Measurements from ENCODE around the gene OIT3. TPM values are rescaled to one million over a fixed set of nuclear protein-coding genes. Genes with fewer than 3 reads are reported as not detected.
A peak's percentile ranks its signal among the peaks of the same experiment; 100 is the strongest.

OIT3 gene
- total RNA-seq, 1 donor from 2014 or later, result 5.5 TPM

GRCh38 chr10:72875250-72876055 lies 18.1 kb upstream of the OIT3 start:
- peaks cover 20% of the 10 kb centered on the region for H3K36me3 Mint-ChIP-seq (ENCODE audit: low read depth, unreplicated experiment)
- H3K4me3 Mint-ChIP-seq (ENCODE audit: unreplicated experiment), result no peak overlapping the region
- no peaks in the 10 kb centered on the region for H3K9me3 Mint-ChIP-seq (ENCODE audit: unreplicated experiment)
- peaks cover 2% of the 10 kb centered on the region for H3K27me3 Mint-ChIP-seq (ENCODE audit: unreplicated experiment)
- TF ChIP-seq, protein P1, sequence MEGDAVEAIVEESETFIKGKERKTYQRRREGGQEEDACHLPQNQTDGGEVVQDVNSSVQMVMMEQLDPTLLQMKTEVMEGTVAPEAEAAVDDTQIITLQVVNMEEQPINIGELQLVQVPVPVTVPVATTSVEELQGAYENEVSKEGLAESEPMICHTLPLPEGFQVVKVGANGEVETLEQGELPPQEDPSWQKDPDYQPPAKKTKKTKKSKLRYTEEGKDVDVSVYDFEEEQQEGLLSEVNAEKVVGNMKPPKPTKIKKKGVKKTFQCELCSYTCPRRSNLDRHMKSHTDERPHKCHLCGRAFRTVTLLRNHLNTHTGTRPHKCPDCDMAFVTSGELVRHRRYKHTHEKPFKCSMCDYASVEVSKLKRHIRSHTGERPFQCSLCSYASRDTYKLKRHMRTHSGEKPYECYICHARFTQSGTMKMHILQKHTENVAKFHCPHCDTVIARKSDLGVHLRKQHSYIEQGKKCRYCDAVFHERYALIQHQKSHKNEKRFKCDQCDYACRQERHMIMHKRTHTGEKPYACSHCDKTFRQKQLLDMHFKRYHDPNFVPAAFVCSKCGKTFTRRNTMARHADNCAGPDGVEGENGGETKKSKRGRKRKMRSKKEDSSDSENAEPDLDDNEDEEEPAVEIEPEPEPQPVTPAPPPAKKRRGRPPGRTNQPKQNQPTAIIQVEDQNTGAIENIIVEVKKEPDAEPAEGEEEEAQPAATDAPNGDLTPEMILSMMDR (IDR thresholded peaks at IDR 0.05; ENCODE audit: unreplicated experiment), result peak; percentile 35
- no peak overlapping the region for H3K27ac Mint-ChIP-seq (ENCODE audit: unreplicated experiment)
- H3K4me1 Mint-ChIP-seq (ENCODE audit: unreplicated experiment), result no peaks in the 10 kb centered on the region
- no peak for DNase-seq (ENCODE audit: low spot score)

- DNase-seq (ENCODE audit: low spot score), result no peak
- H3K27me3 Mint-ChIP-seq (ENCODE audit: unreplicated experiment), result no peaks in the 10 kb centered on the region
- TF ChIP-seq, protein P1 (IDR thresholded peaks at IDR 0.05; ENCODE audit: unreplicated experiment), result no peak
- no peak overlapping the region for H3K27ac Mint-ChIP-seq (ENCODE audit: unreplicated experiment)
- no peaks in the 10 kb centered on the region for H3K4me1 Mint-ChIP-seq (ENCODE audit: unreplicated experiment)
- peak overlapping the region; percentile 63 for H3K4me3 Mint-ChIP-seq (ENCODE audit: unreplicated experiment)
- H3K36me3 Mint-ChIP-seq (ENCODE audit: low read depth, unreplicated experiment), result peaks cover 39% of the 10 kb centered on the region
- H3K9me3 Mint-ChIP-seq (ENCODE audit: unreplicated experiment), result no peaks in the 10 kb centered on the region
These were observed 14.3 kb upstream of the OIT3 start for GRCh38 chr10:72879245-72879644.

GRCh38 chr10:72881291-72881690 lies 12.2 kb upstream of the OIT3 start:
- H3K27ac Mint-ChIP-seq (ENCODE audit: unreplicated experiment), result no peak overlapping the region
- TF ChIP-seq, protein P1 (IDR thresholded peaks at IDR 0.05; ENCODE audit: unreplicated experiment), result no peak
- no peaks in the 10 kb centered on the region for H3K9me3 Mint-ChIP-seq (ENCODE audit: unreplicated experiment)
- peaks cover 10% of the 10 kb centered on the region for H3K4me1 Mint-ChIP-seq (ENCODE audit: unreplicated experiment)
- DNase-seq (ENCODE audit: low spot score), result no peak
- H3K27me3 Mint-ChIP-seq (ENCODE audit: unreplicated experiment), result no peaks in the 10 kb centered on the region
- H3K36me3 Mint-ChIP-seq (ENCODE audit: low read depth, unreplicated experiment), result peaks cover 44% of the 10 kb centered on the region
- no peak overlapping the region for H3K4me3 Mint-ChIP-seq (ENCODE audit: unreplicated experiment)

DNA sequence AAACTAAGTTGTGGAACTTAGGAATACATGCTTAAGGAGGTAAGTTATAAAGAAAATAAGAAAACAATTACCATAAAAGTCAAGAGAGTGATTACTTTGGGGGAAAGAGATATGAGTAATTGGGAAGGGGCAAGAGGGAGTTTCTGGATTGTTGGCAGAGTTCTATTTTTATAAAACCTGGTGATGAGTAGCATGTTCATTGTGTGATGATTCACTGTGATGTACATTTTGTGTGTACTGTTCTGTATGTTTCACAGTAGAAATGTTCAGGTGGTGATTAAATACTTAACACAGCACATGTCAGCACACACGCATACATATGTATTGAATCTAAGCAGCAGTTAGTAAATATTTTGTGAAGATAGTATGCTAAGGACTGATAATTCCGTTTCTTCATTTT lies 9.7 kb upstream of the OIT3 start:
- Mint-ChIP-seq H3K36me3 (ENCODE audit: low read depth, unreplicated experiment) (peaks cover 50% of the 10 kb centered on the region), H3K4me3 (ENCODE audit: unreplicated experiment) (no peak overlapping the region), H3K27me3 (ENCODE audit: unreplicated experiment) (no peaks in the 10 kb centered on the region), H3K27ac (ENCODE audit: unreplicated experiment) (no peak overlapping the region), H3K4me1 (ENCODE audit: unreplicated experiment) (peaks cover 19% of the 10 kb centered on the region), H3K9me3 (ENCODE audit: unreplicated experiment) (no peaks in the 10 kb centered on the region)
- no peak for DNase-seq (ENCODE audit: low spot score)
- TF ChIP-seq, protein P1 (IDR thresholded peaks at IDR 0.05; ENCODE audit: unreplicated experiment), result no peak

- Mint-ChIP-seq H3K27me3 (ENCODE audit: unreplicated experiment) (no peaks in the 10 kb centered on the region), H3K4me1 (ENCODE audit: unreplicated experiment) (peaks cover 19% of the 10 kb centered on the region), H3K36me3 (ENCODE audit: low read depth, unreplicated experiment) (peaks cover 42% of the 10 kb centered on the region), H3K9me3 (ENCODE audit: unreplicated experiment) (no peaks in the 10 kb centered on the region), H3K4me3 (ENCODE audit: unreplicated experiment) (no peak overlapping the region), H3K27ac (ENCODE audit: unreplicated experiment) (no peak overlapping the region)
- DNase-seq (ENCODE audit: low spot score), result no peak
- TF ChIP-seq, protein P1 (IDR thresholded peaks at IDR 0.05; ENCODE audit: unreplicated experiment), result no peak
These were observed 7.6 kb upstream of the OIT3 start for GRCh38 chr10:72885953-72886352.
